Measurements from ENCODE around the gene ME1. TPM values are rescaled to one million over a fixed set of nuclear protein-coding genes. Genes with fewer than 3 reads are reported as not detected.

The ME1 gene
- total and polyA plus RNA-seq, 2 of the 13 experiments (the other 11 are each of a cell fraction or from before 2014, with no cell fraction given) = not detected

- Histone ChIP-seq H3K9ac (ENCODE audit: insufficient read depth, low read depth, low read length) (no peak overlapping the region), H3K27me3 (ENCODE audit: control insufficient read depth in 1 of 2, insufficient read depth in 2 of 2, low read length in 2 of 2) (no peaks in the 10 kb centered on the region), H3K27ac (ENCODE audit: extremely low read length, insufficient read depth, low read length) (no peak overlapping the region), H3K4me3 (replicated peaks in 1 of 3; ENCODE audit: insufficient read depth in 1 of 3, low read depth in 2 of 3, low read length in 3 of 3) (no peak overlapping the region), H4K20me1 (ENCODE audit: insufficient read depth, low read length) (no peaks in the 10 kb centered on the region), H3K36me3 (replicated peaks in 1 of 2; ENCODE audit: control insufficient read depth in 1 of 2, insufficient read depth in 2 of 2, low read length in 2 of 2) (no peaks in the 10 kb centered on the region), H3K4me2 (ENCODE audit: low read depth, low read length) (0 out of 2 replicates have a peak overlapping the region, but pooled peaks have one; percentile 18), H2AFZ (ENCODE audit: low read length) (no peak overlapping the region), H3K9me3 (ENCODE audit: low read length) (no peaks in the 10 kb centered on the region), H3K4me1 (ENCODE audit: insufficient read depth, low read length) (no peaks in the 10 kb centered on the region), H3K79me2 (ENCODE audit: insufficient read depth, low read length) (no peaks in the 10 kb centered on the region)
- in situ Hi-C loops (cut with HindIII; ENCODE audit: extremely low pct_ligation_motif_present, low pct_unique_long_range_greater_than_20kb) (no loop called here), intact Hi-C loops (cut with micrococcal nuclease; ENCODE audit: unreplicated experiment) (no loop called here)
- ChIA-PET POLR2A (no interaction called here), CTCF (ENCODE audit: low intra/inter-chr PET ratio, low total read pairs) (no interaction called here)
- WGBS (ENCODE audit: low lambda C conversion rate) = 15% methylated on average over 3 of the region's 4 CpGs
- TF ChIP-seq NFATC3 (CRISPR knock-in tag; IDR thresholded peaks at IDR 0.05) (no peak), HNRNPH1 (optimal IDR thresholded peaks at IDR 0.05; ENCODE audit: low read depth, low read length) (no peak), CENPBD1 (CRISPR knock-in tag; IDR thresholded peaks at IDR 0.05; ENCODE audit: borderline replicate concordance, low read depth) (no peak), MIXL1 (CRISPR knock-in tag; IDR thresholded peaks at IDR 0.05) (no peak), ZNF136 (CRISPR knock-in tag; IDR thresholded peaks at IDR 0.05; ENCODE audit: low read depth) (no peak), NFE2L2 (IDR thresholded peaks at IDR 0.05; ENCODE audit: low read length) (no peak), POGZ (CRISPR knock-in tag; IDR thresholded peaks at IDR 0.05) (no peak), ZNF225 (CRISPR knock-in tag; IDR thresholded peaks at IDR 0.05) (no peak), MNT (IDR thresholded peaks at IDR 0.05) (no peak), SP1 (IDR thresholded peaks at IDR 0.05) (no peak), SP1 (CRISPR knock-in tag; IDR thresholded peaks at IDR 0.05) (no peak), ZNF280D (CRISPR knock-in tag; IDR thresholded peaks at IDR 0.05) (no peak), NCOA1 (CRISPR knock-in tag; IDR thresholded peaks at IDR 0.05) (no peak), MLLT10 (CRISPR knock-in tag; IDR thresholded peaks at IDR 0.05) (no peak)
- FAIRE-seq (no peak), ATAC-seq (no peak; the same call in 2 of the 3 replicates), DNase-seq (ENCODE audit: low spot score) (no peak)
- no TSS peak for BruUV-seq (replicated peaks)
Measured at GRCh38 chr6:83443516-83443915, 12.7 kb upstream of the ME1 start.
